Measurements from ENCODE around the gene GAS6.

Gene GAS6

GRCh38 chr13:113905018-113905417 is 41.1 kb upstream of the GAS6 start:
- Histone ChIP-seq H3K4me3 (ENCODE audit: low read depth, low read length) (no peak overlapping the region), H3K27me3 (ENCODE audit: insufficient read depth, low read depth, severe bottlenecking) (no peaks in the 10 kb centered on the region), H3K27ac (no peak overlapping the region), H3K9me3 (ENCODE audit: severe bottlenecking) (no peaks in the 10 kb centered on the region), H3K36me3 (no peaks in the 10 kb centered on the region)
- DNase-seq, result no peak
- TF ChIP-seq CTCF (IDR thresholded peaks at IDR 0.05; ENCODE audit: low read depth, low read length), result no peak

GRCh38 chr13:113904411-113904810 is 40.5 kb upstream of the GAS6 start:
- H3K27ac ChIP-seq, result no peak overlapping the region
- no peak overlapping the region for H3K4me3 ChIP-seq (ENCODE audit: low read depth, low read length)
- H3K9me3 ChIP-seq (ENCODE audit: severe bottlenecking), result no peaks in the 10 kb centered on the region
- no peaks in the 10 kb centered on the region for H3K36me3 ChIP-seq
- peak; percentile 98 for TF ChIP-seq CTCF (IDR thresholded peaks at IDR 0.05; ENCODE audit: low read depth, low read length)
- peak; percentile 88 for DNase-seq
- no peaks in the 10 kb centered on the region for H3K27me3 ChIP-seq (ENCODE audit: insufficient read depth, low read depth, severe bottlenecking)

GRCh38 chr13:113903912-113904311 is 40.0 kb upstream of the GAS6 start:
- no peaks in the 10 kb centered on the region for H3K27me3 ChIP-seq (ENCODE audit: insufficient read depth, low read depth, severe bottlenecking)
- DNase-seq, result no peak
- H3K27ac ChIP-seq, result no peak overlapping the region
- H3K36me3 ChIP-seq, result no peaks in the 10 kb centered on the region
- H3K4me3 ChIP-seq (ENCODE audit: low read depth, low read length), result no peak overlapping the region
- H3K9me3 ChIP-seq (ENCODE audit: severe bottlenecking), result no peaks in the 10 kb centered on the region
- TF ChIP-seq CTCF (IDR thresholded peaks at IDR 0.05; ENCODE audit: low read depth, low read length), result no peak

GRCh38 chr13:113902986-113903775 is 39.3 kb upstream of the GAS6 start:
- no peaks in the 10 kb centered on the region for H3K27me3 ChIP-seq (ENCODE audit: insufficient read depth, low read depth, severe bottlenecking)
- no peak for DNase-seq
- no peaks in the 10 kb centered on the region for H3K36me3 ChIP-seq
- TF ChIP-seq CTCF (IDR thresholded peaks at IDR 0.05; ENCODE audit: low read depth, low read length), result no peak
- H3K9me3 ChIP-seq (ENCODE audit: severe bottlenecking), result no peaks in the 10 kb centered on the region
- H3K4me3 ChIP-seq (ENCODE audit: low read depth, low read length), result no peak overlapping the region
- H3K27ac ChIP-seq, result no peak overlapping the region

- no peak for DNase-seq
- no peak overlapping the region for H3K4me3 ChIP-seq (ENCODE audit: low read depth, low read length)
- H3K27me3 ChIP-seq (ENCODE audit: insufficient read depth, low read depth, severe bottlenecking), result no peaks in the 10 kb centered on the region
- TF ChIP-seq CTCF (IDR thresholded peaks at IDR 0.05; ENCODE audit: low read depth, low read length), result no peak
- no peak overlapping the region for H3K27ac ChIP-seq
- no peaks in the 10 kb centered on the region for H3K9me3 ChIP-seq (ENCODE audit: severe bottlenecking)
- no peaks in the 10 kb centered on the region for H3K36me3 ChIP-seq
Observed at GRCh38 chr13:113902481-113902880, 38.6 kb upstream of the GAS6 start.

- Histone ChIP-seq H3K9me3 (ENCODE audit: severe bottlenecking) (no peaks in the 10 kb centered on the region), H3K4me3 (ENCODE audit: low read depth, low read length) (no peak overlapping the region), H3K27me3 (ENCODE audit: insufficient read depth, low read depth, severe bottlenecking) (no peaks in the 10 kb centered on the region), H3K27ac (no peak overlapping the region), H3K36me3 (no peaks in the 10 kb centered on the region)
- no peak for TF ChIP-seq CTCF (IDR thresholded peaks at IDR 0.05; ENCODE audit: low read depth, low read length)
- no peak for DNase-seq
Observed at GRCh38 chr13:113901642-113902041, 37.8 kb upstream of the GAS6 start.

All from WERI-Rb-1 (cell line).